K562 (cell line): ENCODE measurements around the gene CUL1. TPM values are rescaled to one million over a fixed set of nuclear protein-coding genes. Genes with fewer than 3 reads are reported as not detected.

Experiments used
- CUX1 ChIP-seq: fragments of 200-800 bp; sonication (Bioruptor generic); IDR thresholded peaks from 2 replicates; pipeline ENCODE4 v1.6.1; 2016; ENCODE audit warnings: missing genetic modification characterization, missing compliant biosample characterization
- E2F6 ChIP-seq, 2 experiments: IDR thresholded peaks; 2 replicates each; pipeline ENCODE4 v1.6.1; 2011; ENCODE audit warnings: borderline replicate concordance in 1 of 2, control low read depth in 1 of 2, low read depth in 1 of 2, low read length in 1 of 2, mild to moderate bottlenecking in 1 of 2, mixed read lengths in 1 of 2, moderate library complexity in 1 of 2; ENCODE audit not compliant: insufficient read depth in 1 of 2, insufficient read length in 1 of 2, poor library complexity in 1 of 2, severe bottlenecking in 1 of 2; ENCODE audit errors: extremely low read depth in 1 of 2
- ESRRB ChIP-seq: fragments of 250-450 bp; sonication (Bioruptor Pico); IDR thresholded peaks from 2 replicates; pipeline ENCODE4 v1.5.0; 2020; ENCODE audit warnings: mild to moderate bottlenecking, moderate library complexity, borderline replicate concordance
- EWSR1 ChIP-seq: fragments of 450-650 bp; IDR thresholded peaks from 2 replicates; pipeline ENCODE4 v1.6.1; 2018; ENCODE audit warnings: borderline replicate concordance, mild to moderate bottlenecking, low read depth, moderate library complexity; ENCODE audit not compliant: partially characterized antibody
- HCFC1 ChIP-seq: IDR thresholded peaks from 2 replicates; pipeline ENCODE4 v1.6.1; 2012; ENCODE audit warnings: low read depth, low read length, improper control_type of control experiment
- HMGXB4 ChIP-seq: sonication (generic); formaldehyde crosslinking; IDR thresholded peaks from 2 replicates; pipeline ENCODE4 v1.8.1; 2023; ENCODE audit warnings: mild to moderate bottlenecking, missing genetic modification reagents
- ID3 ChIP-seq, 2 experiments: fragments of 250-450 bp in 1 of 2; fragments of 450-650 bp in 1 of 2; sonication (Bioruptor Pico) in 1 of 2; IDR thresholded peaks; 2 replicates each; pipeline versions ENCODE4 v1.6.1 to v1.8.0; 2016 to 2021; ENCODE audit warnings: mild to moderate bottlenecking in 2 of 2, moderate library complexity in 2 of 2, missing compliant biosample characterization in 1 of 2, missing genetic modification characterization in 1 of 2
- KHSRP ChIP-seq: fragments of 450-650 bp; IDR thresholded peaks from 2 replicates; pipeline ENCODE4 v1.6.1; 2017
- LARP7 ChIP-seq: fragments of 450-650 bp; IDR thresholded peaks from 2 replicates; pipeline ENCODE4 v1.6.1; 2016
- MYNN ChIP-seq, 2 experiments: sonication (generic); formaldehyde crosslinking in 1 of 2; IDR thresholded peaks; 2 replicates each; pipeline versions ENCODE4 v1.5.0 to v1.6.1; 2016 to 2020; ENCODE audit warnings: antibody characterized with exemption in 1 of 2, missing genetic modification reagents in 1 of 2
- POLR2B ChIP-seq: fragments of 450-650 bp; IDR thresholded peaks from 2 replicates; pipeline ENCODE4 v1.6.1; 2018; ENCODE audit warnings: low read depth; ENCODE audit not compliant: partially characterized antibody
- POLR2G ChIP-seq: fragments of 200-400 bp; formaldehyde crosslinking; IDR thresholded peaks from 2 replicates; pipeline ENCODE4 v1.6.1; 2017; ENCODE audit warnings: low read depth, mild to moderate bottlenecking, antibody characterized with exemption, low read length, moderate library complexity
- POLR2H ChIP-seq: IDR thresholded peaks from 2 replicates; pipeline ENCODE4 v1.6.1; 2016; ENCODE audit warnings: missing genetic modification characterization, low read depth, mild to moderate bottlenecking, control low read depth, missing compliant biosample characterization, moderate library complexity
- U2AF1 ChIP-seq: fragments of 200-400 bp; formaldehyde crosslinking; optimal IDR thresholded peaks from 2 replicates; pipeline ENCODE3; 2017; ENCODE audit warnings: mild to moderate bottlenecking, low read depth, low read length, moderate library complexity
- USF1 ChIP-seq: sonication (generic); formaldehyde crosslinking; IDR thresholded peaks from 2 replicates; pipeline ENCODE4 v1.9.0; 2022; ENCODE audit warnings: mild to moderate bottlenecking, missing genetic modification reagents
- ZNF766 ChIP-seq: fragments of 200-800 bp; sonication (Bioruptor generic); conservative IDR thresholded peaks from 2 replicates; pipeline ENCODE4 v1.6.1; 2016; ENCODE audit warnings: missing genetic modification characterization, missing compliant biosample characterization
- polyA plus RNA-seq, 8 experiments: library from polyadenylated mRNA; depleted of rRNA in 4 of 8; stranded (reverse) in 5 of 8; unstranded in 3 of 8; fragments of >200 nt; fragmentation: Nextera tagmentation in 2 of 8; fragmentation: Illumina TruSeq in 1 of 8; extraction: Ambion mirVana in 2 of 8; extraction: Trizol in 1 of 8; gene quantifications; 2 replicates each; pipeline versions ENCODE4 v1.2.1 to v1.2.3, GENCODE V29; 2011 to 2014; ENCODE audit warnings: inconsistent platforms in 1 of 8, missing spikeins in 1 of 8
- total RNA-seq, 7 experiments: library from RNA; depleted of rRNA in 6 of 7; stranded (reverse); fragments of >200 nt in 6 of 7; fragmentation: Illumina TruSeq in 2 of 7; extraction: Trizol in 2 of 7; gene quantifications; 2 replicates each; pipeline versions ENCODE4 v1.2.1 to v1.2.3, GENCODE V29; 2011 to 2021; ENCODE audit warnings: low replicate concordance in 1 of 7

The CUL1 gene
- total and polyA plus RNA-seq, 9 of the 15 experiments (the other 6 are each of a cell fraction or from before 2014, with no cell fraction given), result 31.5 to 107 (median 96.5) TPM

GRCh38 chr7:148804343-148805235, 105.9 kb downstream of the CUL1 start (continued):
- TF ChIP-seq KHSRP, result no peak
- no peak for TF ChIP-seq CUX1 (CRISPR knock-in tag)
- no peak for TF ChIP-seq ID3 (CRISPR knock-in tag; IDR thresholded peaks at IDR 0.05)
- no peak for TF ChIP-seq ID3 (tag; IDR thresholded peaks at IDR 0.05)
- no peak for TF ChIP-seq E2F6 (IDR thresholded peaks at IDR 0.05; ENCODE audit: borderline replicate concordance in 1 of 2, extremely low read depth in 1 of 2, insufficient read depth in 1 of 2, insufficient read length in 1 of 2, low read depth in 1 of 2, low read length in 1 of 2, poor library complexity in 1 of 2, severe bottlenecking in 1 of 2)
- peak; percentile 13; the same call in 1 of the 2 replicates for TF ChIP-seq MYNN (IDR thresholded peaks at IDR 0.05)
- no peak for TF ChIP-seq MYNN (CRISPR knock-in tag; IDR thresholded peaks at IDR 0.05)
- no peak for TF ChIP-seq HCFC1
- no peak for TF ChIP-seq LARP7
- no peak for TF ChIP-seq EWSR1
- no peak for TF ChIP-seq ZNF766
- no peak for TF ChIP-seq ESRRB (CRISPR knock-in tag)
- TF ChIP-seq USF1, result no peak
- TF ChIP-seq U2AF1, result no peak
- TF ChIP-seq POLR2G, result peak; percentile 52
- TF ChIP-seq HMGXB4 (CRISPR knock-in tag), result no peak
- TF ChIP-seq POLR2H, result peak; percentile 20; the same call in 1 of the 2 replicates
- no peak for TF ChIP-seq POLR2B
